ENCODE results near the gene AMH.

GRCh38 chr19:2202366-2202765 is 46.8 kb upstream of the AMH start:
- TF ChIP-seq CTCF (conservative IDR thresholded peaks at IDR 0.05; ENCODE audit: low read length) = no peak
- no peak for TF ChIP-seq EZH2phosphoT487 (IDR thresholded peaks at IDR 0.05; ENCODE audit: borderline replicate concordance, low read depth, low read length)
